ENCODE results near the gene TAS1R3.
"Not testable (repeated sequence)": the region's sequence is repeated elsewhere in the genome, so short reads cannot be mapped to it uniquely, and the experiment has no call there.

TAS1R3 gene

GRCh38 chr1:1309251-1310108, 21.6 kb upstream of the TAS1R3 start:
- DNase-seq (ENCODE audit: low read depth): no peak

- no peak for DNase-seq (ENCODE audit: low read depth)
Observed at GRCh38 chr1:1310109-1310385, 21.0 kb upstream of the TAS1R3 start.

GRCh38 chr1:1310476-1311053, 20.5 kb upstream of the TAS1R3 start:
- DNase-seq (ENCODE audit: low read depth): no peak

- no peak for DNase-seq (ENCODE audit: low read depth)
Observed at GRCh38 chr1:1311107-1312104, 19.7 kb upstream of the TAS1R3 start.

GRCh38 chr1:1312450-1313314, 18.4 kb upstream of the TAS1R3 start:
- no peak for DNase-seq (ENCODE audit: low read depth)

GRCh38 chr1:1313500-1314236, 17.4 kb upstream of the TAS1R3 start:
- DNase-seq (ENCODE audit: low read depth): no peak

- no peak for DNase-seq (ENCODE audit: low read depth)
Observed at GRCh38 chr1:1314237-1314586, 16.9 kb upstream of the TAS1R3 start.

GRCh38 chr1:1314678-1315335, 16.3 kb upstream of the TAS1R3 start:
- DNase-seq (ENCODE audit: low read depth): no peak

GRCh38 chr1:1315435-1315954, 15.6 kb upstream of the TAS1R3 start:
- DNase-seq (ENCODE audit: low read depth): no peak

- DNase-seq (ENCODE audit: low read depth): not testable (repeated sequence)
Observed at GRCh38 chr1:1316199-1316598, 14.9 kb upstream of the TAS1R3 start.

- no peak for DNase-seq (ENCODE audit: low read depth)
Observed at GRCh38 chr1:1317420-1317819, 13.7 kb upstream of the TAS1R3 start.

- DNase-seq (ENCODE audit: low read depth): no peak
Observed at GRCh38 chr1:1318131-1318652, 12.9 kb upstream of the TAS1R3 start.

- no peak for DNase-seq (ENCODE audit: low read depth)
Observed at GRCh38 chr1:1318777-1319645, 12.1 kb upstream of the TAS1R3 start.

GRCh38 chr1:1319646-1319941, 11.5 kb upstream of the TAS1R3 start:
- DNase-seq (ENCODE audit: low read depth): no peak

- no peak for DNase-seq (ENCODE audit: low read depth)
Observed at GRCh38 chr1:1320666-1321448, 10.2 kb upstream of the TAS1R3 start.

GRCh38 chr1:1321477-1321876, 9.6 kb upstream of the TAS1R3 start:
- DNase-seq (ENCODE audit: low read depth): no peak

- no peak for DNase-seq (ENCODE audit: low read depth)
Observed at GRCh38 chr1:1322418-1322817, 8.7 kb upstream of the TAS1R3 start.

- no peak for DNase-seq (ENCODE audit: low read depth)
Observed at GRCh38 chr1:1322952-1323351, 8.1 kb upstream of the TAS1R3 start.

All from activated gamma-delta T cell treated with anti-CD3 and anti-CD28 coated beads, Interleukin-2, amount 50 U/mL, for 16 hours (primary cell).